ENCODE data around the gene RIMBP2.

The RIMBP2 gene

GRCh38 chr12:130350715-130351114 is 365.4 kb downstream of the RIMBP2 start:
- H4K8ac ChIP-seq (ENCODE audit: low read depth, low read length): no peak overlapping the region
- H3K27me3 ChIP-seq (ENCODE audit: control insufficient read depth in 3 of 3, insufficient read depth in 3 of 3, low read depth in 1 of 3, low read length in 3 of 3): no peaks in the 10 kb centered on the region
- no peak overlapping the region for H3K14ac ChIP-seq (ENCODE audit: low read length)
- no peak overlapping the region for H3K4ac ChIP-seq (ENCODE audit: low read length)
- H3K18ac ChIP-seq (ENCODE audit: low read length): no peak overlapping the region
- peaks cover 0 to 2% of the 10 kb centered on the region in 2 donors for H3K4me1 ChIP-seq (ENCODE audit: control insufficient read depth in 2 of 2, insufficient read depth in 1 of 2, low read depth in 1 of 2, low read length in 2 of 2)
- no peak overlapping the region for H2BK15ac ChIP-seq (ENCODE audit: low read length)
- no peaks in the 10 kb centered on the region for H3K9me3 ChIP-seq (replicated peaks in 1 of 2; ENCODE audit: control insufficient read depth in 2 of 2, insufficient read depth in 1 of 2, low read depth in 1 of 2, low read length in 2 of 2)
- no peak overlapping the region for H3K27ac ChIP-seq (replicated peaks; ENCODE audit: low read length)
- H3K36me3 ChIP-seq (replicated peaks in 1 of 2; ENCODE audit: control insufficient read depth in 2 of 2, insufficient read depth in 2 of 2, low read length in 2 of 2): no peaks in the 10 kb centered on the region
- no peak overlapping the region for H3K23ac ChIP-seq (ENCODE audit: low read depth, low read length, poor library complexity)
- no peak overlapping the region for H2AFZ ChIP-seq (ENCODE audit: low read length)
- no peak for DNase-seq (ENCODE audit: low spot score)
- no peak overlapping the region for H4K91ac ChIP-seq (ENCODE audit: low read depth, low read length, poor library complexity)
- no peak overlapping the region for H3K4me2 ChIP-seq (ENCODE audit: insufficient read depth, low read length, poor library complexity, severe bottlenecking)
- no peak overlapping the region for H2BK120ac ChIP-seq (ENCODE audit: low read depth, low read length)
- no CpG with 5 or more reads among the region's 2 CpGs for WGBS, 2 donors (ENCODE audit: extremely low coverage in 2 of 2, insufficient read length in 2 of 2, insufficient replicate concordance in 1 of 2)
- H2BK12ac ChIP-seq (ENCODE audit: low read length): no peak overlapping the region
- H2BK5ac ChIP-seq (ENCODE audit: low read length): no peak overlapping the region
- no peak overlapping the region for H3K4me3 ChIP-seq (ENCODE audit: low read length in 2 of 2)
- H3K79me1 ChIP-seq (ENCODE audit: low read depth, low read length): no peaks in the 10 kb centered on the region
- H3K9ac ChIP-seq (ENCODE audit: low read depth, low read length, poor library complexity): no peak overlapping the region
- H2AK5ac ChIP-seq (ENCODE audit: low read depth, low read length): no peak overlapping the region

- Histone ChIP-seq H3K4me2 (ENCODE audit: insufficient read depth, low read length, poor library complexity, severe bottlenecking) (no peak overlapping the region), H3K9me3 (replicated peaks in 1 of 2; ENCODE audit: control insufficient read depth in 2 of 2, insufficient read depth in 1 of 2, low read depth in 1 of 2, low read length in 2 of 2) (no peaks in the 10 kb centered on the region), H2BK15ac (ENCODE audit: low read length) (no peak overlapping the region), H3K79me1 (ENCODE audit: low read depth, low read length) (no peaks in the 10 kb centered on the region), H3K9ac (ENCODE audit: low read depth, low read length, poor library complexity) (no peak overlapping the region), H2BK12ac (ENCODE audit: low read length) (no peak overlapping the region), H2AFZ (ENCODE audit: low read length) (no peak overlapping the region), H3K18ac (ENCODE audit: low read length) (no peak overlapping the region), H3K4me1 (ENCODE audit: control insufficient read depth in 2 of 2, insufficient read depth in 1 of 2, low read depth in 1 of 2, low read length in 2 of 2) (no peaks in the 10 kb centered on the region), H3K14ac (ENCODE audit: low read length) (no peak overlapping the region), H2BK120ac (ENCODE audit: low read depth, low read length) (no peak overlapping the region), H3K27me3 (ENCODE audit: control insufficient read depth in 3 of 3, insufficient read depth in 3 of 3, low read depth in 1 of 3, low read length in 3 of 3) (no peaks in the 10 kb centered on the region), H3K4me3 (ENCODE audit: low read length in 2 of 2) (no peak overlapping the region), H3K4ac (ENCODE audit: low read length) (no peak overlapping the region), H3K27ac (replicated peaks; ENCODE audit: low read length) (no peak overlapping the region), H3K36me3 (replicated peaks in 1 of 2; ENCODE audit: control insufficient read depth in 2 of 2, insufficient read depth in 2 of 2, low read length in 2 of 2) (no peaks in the 10 kb centered on the region), H2BK5ac (ENCODE audit: low read length) (no peak overlapping the region), H4K8ac (ENCODE audit: low read depth, low read length) (no peak overlapping the region), H4K91ac (ENCODE audit: low read depth, low read length, poor library complexity) (no peak overlapping the region), H3K23ac (ENCODE audit: low read depth, low read length, poor library complexity) (no peak overlapping the region), H2AK5ac (ENCODE audit: low read depth, low read length) (no peak overlapping the region)
- WGBS, 2 donors (ENCODE audit: extremely low coverage in 2 of 2, insufficient read length in 2 of 2, insufficient replicate concordance in 1 of 2): no CpG with 5 or more reads among the region's 7 CpGs
- no peak for DNase-seq (ENCODE audit: low spot score)
Observed at GRCh38 chr12:130347588-130347987, 368.5 kb downstream of the RIMBP2 start.

Measured in neuronal stem cell (in vitro differentiated cells).